ENCODE results near the gene C6orf118.

Gene C6orf118

DNA sequence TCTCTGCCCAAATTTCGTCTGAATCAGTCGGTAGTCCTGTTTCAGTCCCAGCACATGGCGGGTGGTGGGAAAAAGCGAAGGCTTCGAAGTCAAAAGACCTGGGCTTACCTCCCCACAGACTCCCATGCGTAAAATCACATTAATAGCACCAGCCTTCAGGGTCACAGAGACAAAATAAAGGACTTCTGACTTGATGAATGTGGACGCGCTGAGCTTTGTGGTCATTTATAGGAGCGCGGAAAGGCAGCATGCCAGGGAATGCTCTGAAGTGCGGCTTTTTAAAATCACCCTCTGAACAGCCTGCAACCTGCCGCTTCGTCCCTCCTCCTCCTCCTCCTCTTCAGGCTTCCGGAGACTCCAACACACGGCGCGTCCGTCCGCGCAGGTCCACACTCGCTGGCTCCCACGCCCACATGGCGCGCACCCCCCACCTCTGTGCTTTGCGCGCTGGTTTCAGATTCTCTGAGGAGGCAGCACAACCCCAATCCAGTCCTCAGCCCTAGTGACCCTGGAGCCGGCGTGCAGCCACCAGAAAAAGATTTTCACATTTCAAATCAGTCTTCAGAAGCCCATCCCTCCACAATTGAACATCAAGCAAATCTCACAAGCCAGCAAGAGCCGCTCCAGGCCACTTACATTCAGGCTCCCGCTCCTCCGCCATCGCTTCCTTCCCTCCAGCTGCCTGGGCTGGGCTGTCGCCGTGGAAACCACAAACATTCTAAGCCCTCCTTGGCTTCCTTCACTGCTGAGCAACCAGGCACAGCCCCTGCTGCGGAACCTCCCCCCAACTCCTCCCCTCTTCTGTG, at the start of gene C6orf118:
Gene C6orf118, minus strand, starts transcription at position 680 of the 806 bp plus-strand sequence. Its CDS starts 19 bp downstream, at position 661.
- peak; percentile 3 for DNase-seq

DNA sequence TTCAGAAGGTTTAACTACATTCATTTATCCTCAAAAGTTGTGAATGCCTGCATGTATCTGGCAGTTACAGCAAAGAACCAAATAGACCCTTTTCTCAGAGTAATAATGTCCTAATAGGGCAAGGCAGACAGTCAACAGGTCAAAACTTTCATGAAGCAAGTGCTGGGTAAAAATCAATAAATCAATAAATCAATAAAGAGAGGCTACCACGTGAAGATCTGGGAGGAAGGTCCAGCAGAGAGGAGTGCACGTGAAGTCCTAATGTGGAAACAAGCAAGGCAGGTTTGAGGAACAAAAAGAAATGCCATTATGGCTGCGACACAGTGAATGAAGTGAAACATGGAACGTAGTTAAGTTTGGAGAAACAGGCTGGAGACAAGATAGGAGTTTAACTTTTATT, 36.3 kb upstream of the C6orf118 start:
- no peak for DNase-seq

DNA sequence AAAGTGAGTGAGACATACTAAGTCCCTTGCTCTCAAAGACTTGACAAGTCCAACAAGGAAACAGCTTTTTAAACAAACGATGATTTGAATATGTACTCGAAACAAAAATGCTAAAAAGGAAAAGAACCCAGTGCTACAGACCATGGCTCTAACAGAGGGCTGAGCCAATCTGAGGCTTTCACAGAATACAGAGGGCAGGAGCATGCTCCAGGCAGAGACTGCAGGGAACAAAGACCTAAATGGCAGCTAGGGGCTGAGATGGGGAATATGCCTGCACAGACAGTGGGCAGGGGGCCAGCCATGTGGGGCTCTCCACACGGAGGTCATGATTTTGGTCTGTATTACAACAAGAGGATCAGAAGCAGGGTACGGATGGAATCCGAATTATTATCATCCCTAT, 31.1 kb upstream of the C6orf118 start:
- DNase-seq, result no peak

DNA sequence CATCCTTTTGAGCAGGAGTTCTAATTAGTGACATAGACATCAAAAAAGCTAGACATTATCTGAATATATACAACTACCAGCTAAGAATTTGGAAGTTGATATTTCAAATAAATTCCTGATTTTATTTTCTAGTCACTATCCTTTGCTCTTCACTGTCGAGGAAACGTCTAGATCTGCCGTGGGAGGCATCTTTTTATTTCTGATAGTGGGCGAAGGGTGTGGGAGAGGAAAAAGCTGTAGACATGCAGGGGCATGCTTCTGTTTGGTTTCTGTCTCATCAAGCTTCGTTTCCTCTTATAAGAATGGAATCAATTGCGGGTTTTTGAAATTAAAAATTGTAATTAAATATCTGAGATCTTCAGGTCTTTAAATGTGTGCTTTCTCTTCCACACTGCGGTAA, 16.2 kb upstream of the C6orf118 start:
- no peak for DNase-seq

DNA sequence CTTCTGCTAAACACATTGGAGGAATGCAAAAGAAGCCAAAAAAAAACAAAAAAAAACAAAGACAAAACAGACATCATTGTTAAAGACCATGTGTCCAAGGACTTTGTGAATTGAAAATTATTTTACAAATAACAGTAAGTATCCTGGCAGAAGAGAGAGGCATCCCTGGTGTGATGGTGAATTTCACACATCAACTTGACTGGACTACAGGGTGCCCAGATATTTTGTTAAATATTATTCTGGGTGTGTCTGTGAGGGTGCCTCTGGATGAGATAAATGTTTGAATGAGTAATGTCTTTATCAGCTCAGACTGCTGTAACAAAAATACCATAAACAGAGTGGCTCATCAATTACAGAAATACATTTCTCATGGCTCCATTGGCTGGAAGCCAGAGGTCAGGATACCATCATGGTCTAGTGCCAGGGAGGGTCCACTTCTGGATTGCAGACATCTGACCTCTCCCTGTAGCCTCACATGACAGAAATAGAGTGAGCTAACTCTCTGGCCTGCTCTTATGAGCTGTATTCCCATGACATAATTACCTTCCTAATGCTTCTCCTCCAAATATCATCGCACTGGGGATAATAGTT, 12.2 kb upstream of the C6orf118 start:
- DNase-seq, result no peak

DNA sequence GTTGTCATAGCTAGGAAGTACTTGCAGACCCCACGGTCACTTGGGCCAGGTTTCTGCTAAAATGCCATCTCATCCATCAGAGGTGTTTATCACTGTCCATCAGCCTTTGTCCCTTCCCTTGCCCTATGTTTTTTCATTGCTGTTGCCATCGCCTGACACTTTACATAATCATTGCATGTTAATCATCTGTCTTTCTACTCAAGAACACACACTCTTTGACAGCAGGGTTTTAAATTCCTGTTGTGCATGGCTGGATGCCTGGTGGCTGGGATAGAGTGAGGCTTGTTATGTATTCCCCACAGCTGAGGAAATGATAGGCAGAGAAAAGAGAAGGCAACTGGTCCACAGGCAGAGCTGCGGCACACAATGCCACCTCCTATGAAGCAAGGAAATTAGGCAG, 11.7 kb upstream of the C6orf118 start:
- no peak for DNase-seq

DNA sequence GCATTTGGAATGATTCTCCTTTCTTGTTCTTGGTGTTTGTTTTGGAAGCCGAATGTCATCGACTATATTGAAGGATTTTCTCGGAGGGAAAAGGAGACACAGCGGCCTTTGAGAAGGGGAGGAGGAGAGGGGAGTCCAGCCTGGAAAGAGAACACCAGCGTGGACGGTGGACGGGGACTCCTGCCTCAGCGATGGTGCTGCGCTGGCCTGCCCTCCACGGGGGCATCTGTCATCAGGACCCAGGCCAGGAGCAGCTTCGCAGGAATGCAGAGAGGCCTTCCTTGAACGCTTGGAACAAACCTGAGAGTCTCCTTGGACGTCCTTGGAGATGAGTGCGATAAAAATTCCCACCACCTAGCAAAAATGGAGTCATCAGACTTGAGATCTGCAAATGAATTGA, 8.3 kb upstream of the C6orf118 start:
- no peak for DNase-seq

DNA sequence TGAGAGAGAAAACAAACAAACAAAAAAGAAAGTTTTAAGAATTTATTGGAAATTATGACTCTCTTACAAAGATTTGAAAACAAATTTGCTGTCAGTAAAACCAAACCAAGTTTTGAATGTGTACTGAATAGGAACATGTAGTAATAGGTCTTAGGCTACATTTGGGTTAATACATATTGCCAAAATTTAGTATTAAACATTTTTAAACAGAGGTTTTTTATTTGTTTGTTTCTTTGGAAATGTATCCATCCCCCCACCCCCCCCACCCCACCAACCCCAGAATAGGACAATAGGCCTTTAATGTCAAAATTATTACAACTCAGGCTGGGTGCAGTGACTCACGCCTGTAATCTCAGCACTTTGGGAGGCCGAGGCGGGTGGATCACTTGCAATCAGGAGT, 2.5 kb downstream of the C6orf118 start:
- no peak for DNase-seq

DNA sequence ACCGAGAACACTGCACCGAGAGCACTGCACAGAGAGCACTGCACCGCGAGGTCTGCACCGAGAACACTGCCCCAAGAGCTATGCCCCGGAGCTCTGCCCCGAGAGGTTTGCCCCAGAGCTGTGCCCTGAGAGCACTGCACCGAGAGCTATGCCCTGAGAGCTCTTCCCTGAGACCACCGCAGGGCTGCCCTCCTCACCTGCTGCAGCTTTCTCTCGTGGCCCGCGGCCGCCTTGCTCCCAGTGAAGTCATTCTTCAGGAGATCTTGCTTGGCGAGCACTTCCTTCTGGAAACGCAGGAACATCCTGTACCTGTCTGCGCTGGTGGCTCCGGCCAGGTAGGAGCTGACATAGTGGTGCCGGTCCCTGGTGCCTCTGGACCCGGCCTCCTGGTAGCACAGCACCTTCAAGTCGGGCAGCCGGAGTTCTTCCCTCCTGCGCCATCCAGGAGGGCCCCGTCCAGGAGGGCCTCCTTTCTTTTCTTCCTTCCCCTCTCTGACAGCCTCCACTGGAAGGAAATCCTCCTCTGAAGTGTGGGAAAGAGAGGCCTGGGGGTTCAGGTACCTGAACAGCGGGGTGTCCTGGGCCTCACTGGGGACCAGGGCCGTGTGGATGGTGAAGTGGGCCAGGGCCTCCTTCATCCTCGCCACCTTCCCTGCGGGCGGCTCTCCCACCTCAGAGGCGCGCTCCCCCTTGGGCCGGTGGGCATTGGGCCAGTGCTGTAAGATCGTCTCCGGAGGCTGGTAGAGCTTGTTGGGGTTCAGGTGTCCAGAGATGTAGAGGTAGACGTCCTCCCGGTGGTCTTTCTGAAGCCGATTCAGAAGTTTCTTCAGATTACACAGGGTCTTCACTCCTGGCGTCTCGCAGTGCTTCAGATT, 7.8 kb downstream of the C6orf118 start:
- no peak for DNase-seq

DNA sequence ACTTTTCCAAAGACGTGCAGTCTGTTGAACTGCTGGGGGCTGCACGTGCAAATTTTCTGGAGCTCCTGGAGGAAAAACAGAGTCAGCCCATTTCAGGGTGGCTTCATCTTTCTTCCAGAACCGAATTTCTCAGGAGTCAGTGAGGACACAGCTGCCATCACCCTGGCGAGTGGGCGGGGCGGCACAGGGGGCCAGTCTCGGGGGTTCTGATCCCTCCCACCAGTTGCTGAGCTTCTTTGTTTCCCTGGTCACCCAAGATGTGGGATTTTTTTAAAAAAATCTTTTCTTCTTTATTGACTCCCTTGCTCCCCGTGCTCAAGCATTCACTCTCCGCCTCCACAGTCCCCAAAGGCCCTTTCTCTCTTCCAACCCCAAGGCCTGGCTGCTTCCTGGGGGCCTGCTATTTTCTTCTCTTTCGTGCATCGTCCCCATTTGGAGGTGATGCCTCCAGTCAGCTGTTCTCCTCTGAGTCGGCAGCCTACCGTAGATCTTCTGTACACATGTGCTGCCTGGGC, 8.9 kb downstream of the C6orf118 start:
- no peak for DNase-seq

DNA sequence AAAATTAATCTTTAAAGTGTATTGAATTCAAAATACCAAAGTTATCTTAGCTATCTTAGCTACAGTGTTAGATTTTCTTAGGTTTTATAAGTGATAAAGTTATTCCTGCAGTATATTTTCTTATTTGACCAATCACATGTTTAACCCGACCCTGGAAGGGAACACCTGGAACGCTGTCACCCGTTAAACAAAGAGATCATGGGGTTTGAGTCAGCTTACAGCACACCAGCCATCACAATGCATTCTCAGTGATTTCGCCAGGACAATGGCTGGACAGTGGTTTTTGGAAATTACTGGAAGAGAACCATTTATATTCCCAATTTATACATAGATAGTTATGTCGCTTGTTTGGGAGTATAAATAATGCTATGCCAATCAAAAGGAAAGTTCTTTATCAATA, 10.5 kb downstream of the C6orf118 start:
- DNase-seq, result no peak

DNA sequence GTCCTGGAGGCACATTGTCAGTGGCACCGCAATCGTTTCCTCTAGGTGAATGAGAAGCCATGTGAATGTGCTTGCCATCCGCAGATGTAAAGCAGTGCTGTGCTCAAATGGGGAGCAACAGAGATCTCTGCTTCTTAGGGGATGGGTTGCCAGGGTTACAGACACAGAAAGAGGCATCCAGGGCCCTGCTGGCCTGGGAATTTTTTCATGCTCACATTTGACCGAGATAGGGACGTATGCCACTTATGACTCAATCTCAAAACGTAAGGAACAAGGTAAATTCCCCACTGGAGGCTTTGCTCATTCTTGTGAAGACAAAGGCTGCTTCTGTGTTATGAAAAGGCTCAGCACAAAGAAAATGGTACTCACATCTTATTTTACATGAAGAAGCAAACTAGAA, 11.0 kb downstream of the C6orf118 start:
- no peak for DNase-seq

DNA sequence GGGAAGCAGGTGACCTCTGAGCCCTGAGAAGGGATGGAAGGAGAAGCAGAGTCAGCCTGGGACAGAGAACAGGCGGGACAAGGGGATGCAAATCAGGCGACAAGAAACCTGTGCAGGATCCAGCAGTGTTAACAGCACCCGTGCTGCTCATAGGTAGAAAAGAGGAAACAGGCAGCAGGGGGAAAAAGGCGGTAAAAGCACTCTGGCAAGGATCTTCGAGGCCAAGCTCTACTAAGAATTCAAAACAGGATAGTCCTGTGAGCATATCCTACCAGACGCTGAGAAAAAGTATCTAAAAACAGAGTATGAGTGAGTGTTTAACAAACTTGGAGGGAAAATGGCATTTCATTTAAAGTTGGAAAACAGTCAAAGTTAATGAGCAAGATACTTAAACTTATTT, 16.7 kb downstream of the C6orf118 start:
- DNase-seq, result no peak

DNA sequence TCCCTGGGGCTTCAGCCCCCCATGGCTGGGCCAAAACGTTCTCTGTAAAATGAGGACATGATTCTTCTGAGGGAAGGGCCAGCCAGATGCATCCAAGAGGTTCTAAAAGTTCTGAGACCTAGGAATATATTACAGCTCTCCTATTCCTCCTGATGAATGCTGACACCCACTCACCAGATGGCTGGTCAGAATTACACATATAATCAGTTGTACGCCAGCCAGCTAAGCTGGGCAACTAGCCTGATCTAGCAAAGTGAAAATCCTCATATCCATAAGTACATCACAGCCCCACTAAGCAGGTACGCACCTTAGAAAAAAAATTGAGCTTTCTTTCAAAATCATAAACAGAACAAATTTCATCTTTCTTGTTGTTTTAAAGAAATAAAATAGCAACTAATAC, 34.8 kb downstream of the C6orf118 start:
- DNase-seq, result no peak

DNA sequence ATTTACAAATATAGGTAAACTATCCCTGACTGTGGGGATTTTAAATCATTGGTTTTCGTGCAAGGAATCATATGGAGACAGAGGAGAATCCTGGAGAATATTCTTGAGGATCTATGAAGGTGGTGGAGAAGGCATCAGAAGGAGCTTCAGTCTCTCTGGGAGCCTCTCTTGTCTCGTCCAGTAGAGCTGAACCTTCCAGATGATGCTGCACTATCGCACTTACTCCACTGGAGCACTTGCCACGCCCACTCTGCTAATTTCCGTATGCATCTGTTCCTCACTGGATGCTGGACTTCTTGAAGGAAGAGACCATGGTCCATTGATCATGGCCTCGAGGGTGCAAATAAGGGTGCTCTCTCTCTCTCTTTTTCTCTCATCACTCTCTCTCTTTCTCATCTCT, 36.8 kb downstream of the C6orf118 start:
- DNase-seq, result no peak

DNA sequence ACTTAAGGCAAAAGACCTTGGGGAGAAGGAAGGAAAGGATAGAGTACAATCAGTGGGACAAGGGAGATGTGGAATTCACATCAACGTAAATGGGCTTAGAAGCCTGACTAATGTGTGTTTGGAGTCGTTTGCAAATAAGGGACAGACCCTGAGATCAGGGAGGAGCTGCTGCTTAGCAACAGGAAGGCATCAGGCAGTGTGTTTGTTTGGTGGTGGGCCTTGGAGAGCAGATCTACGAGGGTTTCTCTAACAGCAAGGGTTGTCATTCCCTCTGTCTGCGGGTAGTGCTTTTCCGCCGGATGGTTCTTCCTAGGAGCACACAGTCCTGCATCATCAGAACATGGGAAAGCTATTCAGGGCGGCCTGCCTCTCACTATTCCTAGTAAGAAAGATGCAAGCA, 40.4 kb downstream of the C6orf118 start:
- DNase-seq, result no peak

DNA sequence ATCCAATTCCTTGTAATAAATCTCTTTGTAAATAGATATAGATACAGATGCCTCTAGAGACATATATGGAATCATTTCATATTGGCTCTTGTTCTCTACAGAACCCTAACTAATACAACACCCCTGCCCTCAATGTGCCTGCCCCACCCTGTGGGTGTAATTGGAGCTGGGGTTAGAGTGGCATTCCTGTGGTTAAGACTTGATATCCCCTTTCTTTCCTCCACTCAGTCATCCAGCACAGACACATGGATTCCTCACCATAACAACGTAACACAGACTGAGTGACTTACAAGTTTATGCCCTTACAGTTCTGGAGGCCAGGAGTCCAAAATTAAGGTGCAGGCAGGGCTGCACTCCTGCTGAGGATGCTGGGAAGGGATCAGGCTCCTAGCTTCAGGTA, 42.8 kb downstream of the C6orf118 start:
- no peak for DNase-seq

DNA sequence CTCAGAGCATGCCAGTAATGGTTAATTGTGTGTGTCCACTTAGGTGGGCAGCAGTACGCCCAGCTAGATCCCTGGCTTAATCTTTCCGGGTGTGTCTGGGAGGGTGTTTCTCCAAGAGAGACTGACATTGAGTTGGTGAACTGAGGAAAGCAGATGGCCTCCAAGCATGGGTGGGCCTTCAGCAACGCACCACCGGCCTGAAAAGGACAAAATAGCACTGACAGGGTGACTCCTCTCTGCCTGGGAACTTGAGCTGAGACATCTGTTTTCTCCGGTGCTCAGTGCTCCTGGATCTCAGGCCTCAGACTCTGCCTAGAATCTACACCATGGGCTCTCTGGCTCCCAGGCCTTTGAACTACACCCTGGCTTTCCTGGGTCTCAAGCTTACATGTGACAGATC, 43.2 kb downstream of the C6orf118 start:
- DNase-seq, result no peak

DNA sequence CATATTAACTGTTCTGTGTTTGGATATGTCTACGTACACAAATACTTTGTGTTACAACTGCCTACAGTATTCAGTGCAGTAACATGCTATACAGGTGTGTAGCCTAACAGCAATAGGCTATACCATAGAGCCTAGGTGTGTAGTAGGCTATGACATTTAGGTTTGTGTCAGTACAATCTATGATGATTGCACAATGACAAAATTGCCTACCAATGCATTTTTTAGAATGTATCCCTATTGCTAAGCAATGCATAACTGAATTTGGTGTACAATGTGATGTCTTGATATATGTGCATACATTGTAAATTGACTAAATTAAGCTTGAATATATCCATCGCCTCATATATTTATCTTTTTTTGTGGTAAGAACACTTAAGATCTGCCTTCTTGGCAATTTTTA, 48.9 kb downstream of the C6orf118 start:
- DNase-seq, result no peak

DNA sequence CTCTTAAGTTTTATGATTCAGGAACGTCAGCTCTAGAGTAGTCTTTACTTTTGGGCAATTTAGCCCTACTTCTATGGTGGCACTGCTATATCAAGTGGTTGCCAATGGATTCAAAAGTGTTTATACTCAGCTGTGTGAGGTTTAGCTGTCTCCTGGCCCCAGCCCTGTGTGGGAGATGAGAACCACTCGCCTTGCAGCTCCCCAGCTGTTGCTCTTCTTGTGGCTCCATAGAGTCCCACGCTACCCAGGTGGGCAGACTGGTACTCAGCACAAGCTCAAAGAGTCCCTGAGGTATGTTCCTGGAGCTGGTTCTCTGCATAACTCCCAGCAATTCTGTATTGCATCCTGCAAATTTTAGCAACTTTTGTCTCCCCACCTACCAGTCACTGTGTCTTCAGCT, 59.6 kb downstream of the C6orf118 start:
- no peak for DNase-seq

DNA sequence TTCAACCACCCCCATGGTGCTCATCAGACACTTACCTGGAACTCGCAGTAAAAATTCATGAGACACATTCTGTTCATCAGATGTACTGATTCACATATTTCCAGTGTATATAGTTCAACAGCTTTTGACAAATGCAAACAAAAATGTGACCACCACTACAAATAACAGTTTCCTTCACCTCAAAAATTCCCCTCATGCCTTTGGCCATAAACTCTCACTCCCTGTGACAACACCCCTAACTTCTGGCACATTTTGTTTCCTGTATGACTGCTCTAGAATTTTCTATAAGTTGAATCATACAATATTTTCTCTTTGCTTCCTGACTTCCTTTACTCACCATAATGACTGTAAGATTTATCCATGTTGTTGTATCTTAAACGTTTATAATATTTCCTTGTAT, 63.7 kb downstream of the C6orf118 start:
- no peak for DNase-seq

DNA sequence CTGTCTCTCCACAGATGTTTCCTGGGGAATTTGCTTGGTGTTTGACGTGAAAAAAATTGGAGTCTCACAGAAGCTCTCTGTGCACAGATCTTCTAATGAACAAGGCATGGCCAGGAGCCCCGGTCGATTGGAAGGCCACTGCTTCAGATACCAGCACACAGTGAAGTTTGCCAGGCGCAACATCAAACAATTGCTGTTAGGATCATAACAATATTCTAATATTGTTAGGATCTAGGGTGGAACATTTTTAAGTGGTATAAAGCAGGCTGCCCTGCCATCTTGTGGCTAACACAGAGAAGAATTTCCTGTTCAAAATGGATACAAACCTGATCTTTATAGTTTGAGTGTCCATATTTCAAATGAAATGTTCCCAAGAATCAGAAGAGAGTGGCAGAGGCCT, 64.1 kb downstream of the C6orf118 start:
- no peak for DNase-seq

DNA sequence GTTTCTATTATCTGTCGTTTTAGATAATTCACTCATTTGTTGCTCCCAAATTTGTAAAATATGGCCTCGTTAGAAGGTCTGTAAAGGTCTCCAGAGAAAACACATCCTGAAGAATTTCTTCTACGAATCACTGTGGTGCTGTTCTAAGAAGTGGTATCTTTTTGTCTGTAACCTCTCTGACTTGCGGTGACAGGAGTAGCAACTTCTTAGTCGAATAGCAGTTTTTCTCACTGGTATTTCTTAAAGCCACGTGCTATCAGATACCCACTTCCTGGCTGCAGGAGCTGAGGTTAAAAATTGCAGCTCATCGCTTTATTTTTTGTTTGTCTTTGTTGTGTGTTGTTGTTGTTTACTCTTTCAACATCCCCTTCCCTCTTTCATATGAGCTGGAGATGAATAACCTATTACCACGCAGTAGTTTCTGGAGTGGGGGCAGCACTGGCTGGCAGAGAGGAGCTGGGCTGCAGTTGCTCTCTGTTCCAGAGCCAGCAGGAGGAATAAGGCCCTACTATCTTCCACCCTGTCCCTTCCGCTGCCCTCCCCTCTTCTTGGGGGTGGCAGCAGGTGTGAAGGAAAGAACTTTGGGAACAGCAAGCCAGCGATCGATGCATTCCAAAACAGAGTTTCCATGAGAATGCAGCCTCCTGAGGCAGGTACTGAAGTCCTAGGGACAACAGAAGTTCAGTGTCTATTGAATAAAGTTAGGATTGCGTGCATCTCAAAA, 64.7 kb downstream of the C6orf118 start:
- DNase-seq, result no peak

Measured in NCI-H774 (cell line).